Measurements from ENCODE around the gene SUN5.

SUN5 gene

GRCh38 chr20:33034115-33034514 is 29.9 kb upstream of the SUN5 start:
- H3K4me3 ChIP-seq (ENCODE audit: low read depth, low read length) = no peak overlapping the region
- H3K27me3 ChIP-seq (ENCODE audit: control insufficient read depth, insufficient read depth, low read length) = no peaks in the 10 kb centered on the region
- H3K4me1 ChIP-seq (ENCODE audit: control insufficient read depth, insufficient read depth, low read length) = no peaks in the 10 kb centered on the region
- no peak overlapping the region for H3K9ac ChIP-seq (ENCODE audit: low read depth, low read length)
- no peaks in the 10 kb centered on the region for H3K9me3 ChIP-seq (ENCODE audit: control insufficient read depth, insufficient read depth, low read length)
- no peaks in the 10 kb centered on the region for H3K36me3 ChIP-seq (ENCODE audit: control insufficient read depth, insufficient read depth, low read length)

GRCh38 chr20:33033381-33033780 is 29.1 kb upstream of the SUN5 start:
- Histone ChIP-seq H3K4me3 (ENCODE audit: low read depth, low read length) (no peak overlapping the region), H3K9me3 (ENCODE audit: control insufficient read depth, insufficient read depth, low read length) (no peaks in the 10 kb centered on the region), H3K27me3 (ENCODE audit: control insufficient read depth, insufficient read depth, low read length) (no peaks in the 10 kb centered on the region), H3K4me1 (ENCODE audit: control insufficient read depth, insufficient read depth, low read length) (no peaks in the 10 kb centered on the region), H3K9ac (ENCODE audit: low read depth, low read length) (no peak overlapping the region), H3K36me3 (ENCODE audit: control insufficient read depth, insufficient read depth, low read length) (no peaks in the 10 kb centered on the region)

- Histone ChIP-seq H3K4me1 (ENCODE audit: control insufficient read depth, insufficient read depth, low read length) (no peaks in the 10 kb centered on the region), H3K4me3 (ENCODE audit: low read depth, low read length) (no peak overlapping the region), H3K9me3 (ENCODE audit: control insufficient read depth, insufficient read depth, low read length) (no peaks in the 10 kb centered on the region), H3K9ac (ENCODE audit: low read depth, low read length) (no peak overlapping the region), H3K27me3 (ENCODE audit: control insufficient read depth, insufficient read depth, low read length) (no peaks in the 10 kb centered on the region), H3K36me3 (ENCODE audit: control insufficient read depth, insufficient read depth, low read length) (no peaks in the 10 kb centered on the region)
Observed at GRCh38 chr20:33032555-33032954, 28.3 kb upstream of the SUN5 start.

- no peaks in the 10 kb centered on the region for H3K4me1 ChIP-seq (ENCODE audit: control insufficient read depth, insufficient read depth, low read length)
- H3K4me3 ChIP-seq (ENCODE audit: low read depth, low read length) = no peak within 1 kb of the TSS
- no peaks in the 10 kb centered on the region for H3K36me3 ChIP-seq (ENCODE audit: control insufficient read depth, insufficient read depth, low read length)
- H3K27me3 ChIP-seq (ENCODE audit: control insufficient read depth, insufficient read depth, low read length) = no peaks in the 10 kb centered on the region
- H3K9ac ChIP-seq (ENCODE audit: low read depth, low read length) = no peak within 1 kb of the TSS
- no peaks in the 10 kb centered on the region for H3K9me3 ChIP-seq (ENCODE audit: control insufficient read depth, insufficient read depth, low read length)
Observed at GRCh38 chr20:33031531-33031930, 27.3 kb upstream of the SUN5 start, which contains the start of gene BPIFB6. Gene BPIFB6 (plus strand): TSS chr20:33031648. CDS start chr20:33031648, 0 bp downstream.

- Histone ChIP-seq H3K9me3 (ENCODE audit: control insufficient read depth, insufficient read depth, low read length) (no peaks in the 10 kb centered on the region), H3K27me3 (ENCODE audit: control insufficient read depth, insufficient read depth, low read length) (no peaks in the 10 kb centered on the region), H3K4me1 (ENCODE audit: control insufficient read depth, insufficient read depth, low read length) (no peaks in the 10 kb centered on the region), H3K36me3 (ENCODE audit: control insufficient read depth, insufficient read depth, low read length) (no peaks in the 10 kb centered on the region), H3K4me3 (ENCODE audit: low read depth, low read length) (no peak overlapping the region), H3K9ac (ENCODE audit: low read depth, low read length) (no peak overlapping the region)
Observed at GRCh38 chr20:33030569-33030968, 26.3 kb upstream of the SUN5 start.

- no peak overlapping the region for H3K9ac ChIP-seq (ENCODE audit: low read depth, low read length)
- H3K36me3 ChIP-seq (ENCODE audit: control insufficient read depth, insufficient read depth, low read length) = no peaks in the 10 kb centered on the region
- H3K4me3 ChIP-seq (ENCODE audit: low read depth, low read length) = no peak overlapping the region
- no peaks in the 10 kb centered on the region for H3K4me1 ChIP-seq (ENCODE audit: control insufficient read depth, insufficient read depth, low read length)
- no peaks in the 10 kb centered on the region for H3K27me3 ChIP-seq (ENCODE audit: control insufficient read depth, insufficient read depth, low read length)
- no peaks in the 10 kb centered on the region for H3K9me3 ChIP-seq (ENCODE audit: control insufficient read depth, insufficient read depth, low read length)
Observed at GRCh38 chr20:33030076-33030475, 25.8 kb upstream of the SUN5 start.

GRCh38 chr20:33028875-33029274 is 24.6 kb upstream of the SUN5 start:
- Histone ChIP-seq H3K9ac (ENCODE audit: low read depth, low read length) (no peak overlapping the region), H3K36me3 (ENCODE audit: control insufficient read depth, insufficient read depth, low read length) (no peaks in the 10 kb centered on the region), H3K4me3 (ENCODE audit: low read depth, low read length) (no peak overlapping the region), H3K9me3 (ENCODE audit: control insufficient read depth, insufficient read depth, low read length) (no peaks in the 10 kb centered on the region), H3K27me3 (ENCODE audit: control insufficient read depth, insufficient read depth, low read length) (no peaks in the 10 kb centered on the region), H3K4me1 (ENCODE audit: control insufficient read depth, insufficient read depth, low read length) (no peaks in the 10 kb centered on the region)

- H3K9me3 ChIP-seq (ENCODE audit: control insufficient read depth, insufficient read depth, low read length) = no peaks in the 10 kb centered on the region
- no peak overlapping the region for H3K9ac ChIP-seq (ENCODE audit: low read depth, low read length)
- no peaks in the 10 kb centered on the region for H3K36me3 ChIP-seq (ENCODE audit: control insufficient read depth, insufficient read depth, low read length)
- no peaks in the 10 kb centered on the region for H3K4me1 ChIP-seq (ENCODE audit: control insufficient read depth, insufficient read depth, low read length)
- H3K27me3 ChIP-seq (ENCODE audit: control insufficient read depth, insufficient read depth, low read length) = no peaks in the 10 kb centered on the region
- no peak overlapping the region for H3K4me3 ChIP-seq (ENCODE audit: low read depth, low read length)
Observed at GRCh38 chr20:33027769-33028751, 23.8 kb upstream of the SUN5 start.

GRCh38 chr20:33026779-33027759 is 22.8 kb upstream of the SUN5 start:
- Histone ChIP-seq H3K4me3 (ENCODE audit: low read depth, low read length) (no peak overlapping the region), H3K27me3 (ENCODE audit: control insufficient read depth, insufficient read depth, low read length) (no peaks in the 10 kb centered on the region), H3K9me3 (ENCODE audit: control insufficient read depth, insufficient read depth, low read length) (no peaks in the 10 kb centered on the region)

GRCh38 chr20:33026072-33026778 is 22.0 kb upstream of the SUN5 start:
- H3K4me3 ChIP-seq (ENCODE audit: low read depth, low read length) = no peak overlapping the region
- no peak overlapping the region for H3K9ac ChIP-seq (ENCODE audit: low read depth, low read length)
- H3K36me3 ChIP-seq (ENCODE audit: control insufficient read depth, insufficient read depth, low read length) = no peaks in the 10 kb centered on the region
- no peaks in the 10 kb centered on the region for H3K27me3 ChIP-seq (ENCODE audit: control insufficient read depth, insufficient read depth, low read length)
- no peaks in the 10 kb centered on the region for H3K4me1 ChIP-seq (ENCODE audit: control insufficient read depth, insufficient read depth, low read length)
- H3K9me3 ChIP-seq (ENCODE audit: control insufficient read depth, insufficient read depth, low read length) = no peaks in the 10 kb centered on the region

More at GRCh38 chr20:33026779-33027759, 22.8 kb upstream of the SUN5 start:
- H3K4me1 ChIP-seq (ENCODE audit: control insufficient read depth, insufficient read depth, low read length) = no peaks in the 10 kb centered on the region
- H3K9ac ChIP-seq (ENCODE audit: low read depth, low read length) = no peak overlapping the region
- H3K36me3 ChIP-seq (ENCODE audit: control insufficient read depth, insufficient read depth, low read length) = no peaks in the 10 kb centered on the region

GRCh38 chr20:33025318-33025876 is 21.2 kb upstream of the SUN5 start:
- Histone ChIP-seq H3K9ac (ENCODE audit: low read depth, low read length) (no peak overlapping the region), H3K4me1 (ENCODE audit: control insufficient read depth, insufficient read depth, low read length) (no peaks in the 10 kb centered on the region), H3K27me3 (ENCODE audit: control insufficient read depth, insufficient read depth, low read length) (no peaks in the 10 kb centered on the region), H3K9me3 (ENCODE audit: control insufficient read depth, insufficient read depth, low read length) (no peaks in the 10 kb centered on the region), H3K36me3 (ENCODE audit: control insufficient read depth, insufficient read depth, low read length) (no peaks in the 10 kb centered on the region), H3K4me3 (ENCODE audit: low read depth, low read length) (no peak overlapping the region)

Measured in iPS-15b (cell line).